Lower leg skin (tissue), 4 donors: ENCODE measurements around the gene TRIM9. TPM values are rescaled to one million over a fixed set of nuclear protein-coding genes. Genes with fewer than 3 reads are reported as not detected.

Source experiments
- DNase-seq, 2 donors: peaks; one replicate each; pipeline ENCODE4 v3.0.0-alpha.2; 2019; ENCODE audit warnings: low spot score in 2 of 2
- H3K4me3 ChIP-seq: fragments of 200-600 bp; sonication (generic); 2 replicates; pipeline ENCODE4 v1.5.1; 2017; ENCODE audit warnings: mild to moderate bottlenecking, low read depth; ENCODE audit not compliant: poor library complexity, severe bottlenecking
- POLR2A ChIP-seq, 2 donors: fragments of 450-650 bp; IDR thresholded peaks; one replicate each; pipeline ENCODE4 v1.6.1; 2016 to 2017; ENCODE audit warnings: antibody characterized with exemption in 2 of 2, mild to moderate bottlenecking in 1 of 2, moderate library complexity in 1 of 2
- WGBS, 2 donors: methylation state at CpG; one replicate each; pipeline ENCODE4 v1.1.5; 2018; 5-methylcytosine and 5-hydroxymethylcytosine counted together
- intact Hi-C: fragments of 100-400 bp; cut with DNase I; formaldehyde crosslinking; loops from one replicate; pipeline ENCODE4 v1.15.0; 2023; ENCODE audit warnings: low total_unique reads
- total RNA-seq, 4 donors: library from RNA; depleted of rRNA; stranded (reverse); fragments of >200 nt; gene quantifications; one replicate each; pipeline ENCODE4 v1.1.0, GENCODE V29; 2016
- TF ChIP-seq, protein P1 (sequence below), 3 donors: fragments of 450-650 bp; IDR thresholded peaks; one replicate each; pipeline ENCODE4 v1.5.1; 2016; ENCODE audit warnings: antibody characterized with exemption in 3 of 3, mild to moderate bottlenecking in 3 of 3, moderate library complexity in 2 of 3

The TRIM9 gene
- total RNA-seq, 4 donors from 2014 or later: 0.76 to 3.0 (median 1.4) TPM

DNA sequence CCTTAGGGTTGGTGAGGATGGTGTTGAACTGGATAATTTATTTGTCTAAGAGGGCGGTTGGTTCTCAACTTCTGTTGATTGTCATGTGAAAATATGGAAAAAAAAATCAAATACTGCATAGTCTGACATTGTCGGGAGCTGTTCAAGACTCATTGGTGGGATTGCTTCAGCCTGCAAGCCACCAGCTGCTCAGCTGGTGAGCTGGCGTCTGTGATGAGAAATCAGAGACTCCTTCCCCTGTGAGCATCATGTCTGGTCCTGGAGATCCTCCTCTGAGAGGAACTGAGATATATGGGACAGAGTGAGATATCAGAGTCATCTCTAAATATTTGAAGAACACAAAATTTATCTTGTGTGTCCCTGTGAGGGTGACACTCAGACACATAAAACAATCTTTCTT lies 49.9 kb downstream of the TRIM9 start:
- intact Hi-C loops: no loop called here
- no peak for DNase-seq
- 81 to 92% methylated on average over 3 of the region's 3 CpGs for WGBS, 2 donors
- no peak overlapping the region for H3K4me3 ChIP-seq
- TF ChIP-seq, protein P1, sequence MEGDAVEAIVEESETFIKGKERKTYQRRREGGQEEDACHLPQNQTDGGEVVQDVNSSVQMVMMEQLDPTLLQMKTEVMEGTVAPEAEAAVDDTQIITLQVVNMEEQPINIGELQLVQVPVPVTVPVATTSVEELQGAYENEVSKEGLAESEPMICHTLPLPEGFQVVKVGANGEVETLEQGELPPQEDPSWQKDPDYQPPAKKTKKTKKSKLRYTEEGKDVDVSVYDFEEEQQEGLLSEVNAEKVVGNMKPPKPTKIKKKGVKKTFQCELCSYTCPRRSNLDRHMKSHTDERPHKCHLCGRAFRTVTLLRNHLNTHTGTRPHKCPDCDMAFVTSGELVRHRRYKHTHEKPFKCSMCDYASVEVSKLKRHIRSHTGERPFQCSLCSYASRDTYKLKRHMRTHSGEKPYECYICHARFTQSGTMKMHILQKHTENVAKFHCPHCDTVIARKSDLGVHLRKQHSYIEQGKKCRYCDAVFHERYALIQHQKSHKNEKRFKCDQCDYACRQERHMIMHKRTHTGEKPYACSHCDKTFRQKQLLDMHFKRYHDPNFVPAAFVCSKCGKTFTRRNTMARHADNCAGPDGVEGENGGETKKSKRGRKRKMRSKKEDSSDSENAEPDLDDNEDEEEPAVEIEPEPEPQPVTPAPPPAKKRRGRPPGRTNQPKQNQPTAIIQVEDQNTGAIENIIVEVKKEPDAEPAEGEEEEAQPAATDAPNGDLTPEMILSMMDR (IDR thresholded peaks at IDR 0.05): no peak
- no peak for TF ChIP-seq POLR2A (IDR thresholded peaks at IDR 0.05)

DNA sequence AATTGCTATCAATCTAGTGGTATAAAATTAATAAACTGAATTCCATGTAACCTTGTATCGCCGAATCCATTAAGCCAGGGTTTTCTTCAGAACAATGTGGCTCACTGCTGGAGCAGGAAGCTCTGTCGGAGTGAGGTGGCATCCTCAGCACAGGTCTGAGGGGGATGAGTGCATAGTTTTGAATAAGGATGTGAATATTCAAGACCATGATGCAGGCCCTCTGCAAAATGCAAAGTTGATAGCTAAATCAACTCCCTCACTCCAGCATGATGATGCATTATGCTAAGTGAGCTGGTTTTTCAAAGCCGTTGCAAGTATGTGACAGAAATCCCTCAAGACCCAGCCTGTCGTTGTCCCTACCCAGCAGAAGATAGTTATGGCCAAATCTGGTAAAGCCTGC lies 53.0 kb downstream of the TRIM9 start:
- no peak for DNase-seq
- TF ChIP-seq, protein P1 (IDR thresholded peaks at IDR 0.05): no peak
- TF ChIP-seq POLR2A (IDR thresholded peaks at IDR 0.05): no peak
- no peak overlapping the region for H3K4me3 ChIP-seq
- 74 to 77% methylated on average over 5 of the region's 5 CpGs for WGBS, 2 donors
- intact Hi-C loops: no loop called here

GRCh38 chr14:51041108-51041531 lies 53.8 kb downstream of the TRIM9 start:
- no peak overlapping the region for H3K4me3 ChIP-seq
- no peak for TF ChIP-seq POLR2A (IDR thresholded peaks at IDR 0.05)
- TF ChIP-seq, protein P1 (IDR thresholded peaks at IDR 0.05): no peak
- DNase-seq: no peak
- intact Hi-C loops: no loop called here
- WGBS, 2 donors: 58 to 70% methylated on average over 5 of the region's 5 CpGs

- intact Hi-C loops: no loop called here
- TF ChIP-seq, protein P1 (IDR thresholded peaks at IDR 0.05): no peak
- no peak for TF ChIP-seq POLR2A (IDR thresholded peaks at IDR 0.05)
- WGBS, 2 donors: 85 to 90% methylated on average over 7 of the region's 7 CpGs
- no peak overlapping the region for H3K4me3 ChIP-seq
- no peak for DNase-seq
Measured at GRCh38 chr14:51039252-51039651, 55.7 kb downstream of the TRIM9 start.

- intact Hi-C loops: no loop called here
- WGBS, 2 donors: 67 to 72% methylated on average over 9 of the region's 9 CpGs
- DNase-seq: no peak
- no peak overlapping the region for H3K4me3 ChIP-seq
- TF ChIP-seq, protein P1 (IDR thresholded peaks at IDR 0.05): no peak
- TF ChIP-seq POLR2A (IDR thresholded peaks at IDR 0.05): no peak
Measured at GRCh38 chr14:51035611-51036192, 59.2 kb downstream of the TRIM9 start.
